AG10803 (cell line): ENCODE data around the gene BAD.

ENCODE experiments used
- DNase-seq: peaks from one replicate; pipeline ENCODE4 v3.0.0; 2010; ENCODE audit warnings: low read depth
- H3K4me3 ChIP-seq: 2 replicates; pipeline ENCODE4 v1.5.1; 2011; ENCODE audit warnings: mild to moderate bottlenecking, low read length, control low read depth
- TF ChIP-seq, protein P1 (sequence below): conservative IDR thresholded peaks from 2 replicates; pipeline ENCODE4 v1.5.1; 2011; ENCODE audit warnings: mild to moderate bottlenecking, low read length, control low read depth, inconsistent platforms

BAD gene

DNA sequence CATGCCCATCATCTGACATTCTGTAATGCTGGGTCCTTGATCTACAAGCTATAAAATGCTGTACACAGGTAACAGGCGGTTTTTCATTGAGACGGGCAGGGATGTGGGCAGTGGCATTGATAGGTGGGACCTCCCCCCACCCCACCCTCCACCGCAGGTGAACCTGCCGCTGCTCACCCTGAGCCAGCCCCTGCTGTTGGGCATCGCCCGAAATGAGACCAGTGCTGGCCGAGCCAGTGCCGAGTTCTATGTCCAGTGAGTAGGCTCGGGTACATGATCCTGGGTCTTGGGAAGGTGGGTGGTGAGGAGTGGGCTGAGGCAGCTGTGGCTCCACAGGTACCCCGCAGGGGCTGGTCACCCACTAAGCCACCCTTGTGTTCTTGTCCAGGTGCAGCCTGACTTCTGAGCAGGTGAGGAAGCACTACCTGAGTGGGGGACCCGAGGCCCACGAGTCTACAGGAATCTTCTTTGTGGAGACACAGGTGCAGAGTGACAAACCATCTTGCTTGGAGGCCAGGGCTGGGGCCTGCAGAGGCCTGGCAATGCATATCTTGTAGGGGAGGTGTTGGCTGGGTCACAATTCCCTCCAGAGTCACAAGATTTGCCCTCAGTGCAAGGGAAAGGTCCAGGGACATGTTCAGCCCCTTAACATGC is 55.2 kb downstream of the BAD start:
- TF ChIP-seq, protein P1, sequence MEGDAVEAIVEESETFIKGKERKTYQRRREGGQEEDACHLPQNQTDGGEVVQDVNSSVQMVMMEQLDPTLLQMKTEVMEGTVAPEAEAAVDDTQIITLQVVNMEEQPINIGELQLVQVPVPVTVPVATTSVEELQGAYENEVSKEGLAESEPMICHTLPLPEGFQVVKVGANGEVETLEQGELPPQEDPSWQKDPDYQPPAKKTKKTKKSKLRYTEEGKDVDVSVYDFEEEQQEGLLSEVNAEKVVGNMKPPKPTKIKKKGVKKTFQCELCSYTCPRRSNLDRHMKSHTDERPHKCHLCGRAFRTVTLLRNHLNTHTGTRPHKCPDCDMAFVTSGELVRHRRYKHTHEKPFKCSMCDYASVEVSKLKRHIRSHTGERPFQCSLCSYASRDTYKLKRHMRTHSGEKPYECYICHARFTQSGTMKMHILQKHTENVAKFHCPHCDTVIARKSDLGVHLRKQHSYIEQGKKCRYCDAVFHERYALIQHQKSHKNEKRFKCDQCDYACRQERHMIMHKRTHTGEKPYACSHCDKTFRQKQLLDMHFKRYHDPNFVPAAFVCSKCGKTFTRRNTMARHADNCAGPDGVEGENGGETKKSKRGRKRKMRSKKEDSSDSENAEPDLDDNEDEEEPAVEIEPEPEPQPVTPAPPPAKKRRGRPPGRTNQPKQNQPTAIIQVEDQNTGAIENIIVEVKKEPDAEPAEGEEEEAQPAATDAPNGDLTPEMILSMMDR, result no peak
- H3K4me3 ChIP-seq, result no peak overlapping the region
- no peak for DNase-seq

DNA sequence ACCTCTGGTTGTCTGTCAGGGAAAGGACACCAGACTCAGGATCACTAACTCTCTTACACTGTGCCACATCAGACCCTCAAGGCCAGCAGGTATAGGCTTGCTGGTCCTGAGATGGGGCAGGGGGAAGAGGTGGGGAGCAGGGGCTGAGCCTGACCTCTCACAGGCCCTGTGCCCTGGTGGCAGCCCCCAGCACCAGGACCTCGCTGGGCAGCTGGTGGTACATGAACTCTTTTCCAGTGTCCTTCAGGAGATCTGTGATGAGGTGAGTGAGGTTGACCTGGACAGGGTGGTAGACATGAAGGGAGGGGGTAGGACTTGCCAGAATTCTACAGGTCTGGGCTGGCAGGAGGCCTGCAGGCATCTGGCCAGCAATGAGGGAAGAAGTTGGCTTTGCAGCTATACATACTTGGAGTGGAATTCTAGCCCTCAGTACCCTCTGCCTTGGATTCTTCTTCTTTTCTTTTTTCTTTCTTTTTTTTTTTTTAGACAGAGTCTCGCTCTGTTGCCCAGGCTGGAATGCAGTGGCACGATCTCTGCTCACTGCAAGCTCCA is 57.0 kb downstream of the BAD start:
- no peak for DNase-seq
- TF ChIP-seq, protein P1, result no peak
- H3K4me3 ChIP-seq, result peak overlapping the region; percentile 89

DNA sequence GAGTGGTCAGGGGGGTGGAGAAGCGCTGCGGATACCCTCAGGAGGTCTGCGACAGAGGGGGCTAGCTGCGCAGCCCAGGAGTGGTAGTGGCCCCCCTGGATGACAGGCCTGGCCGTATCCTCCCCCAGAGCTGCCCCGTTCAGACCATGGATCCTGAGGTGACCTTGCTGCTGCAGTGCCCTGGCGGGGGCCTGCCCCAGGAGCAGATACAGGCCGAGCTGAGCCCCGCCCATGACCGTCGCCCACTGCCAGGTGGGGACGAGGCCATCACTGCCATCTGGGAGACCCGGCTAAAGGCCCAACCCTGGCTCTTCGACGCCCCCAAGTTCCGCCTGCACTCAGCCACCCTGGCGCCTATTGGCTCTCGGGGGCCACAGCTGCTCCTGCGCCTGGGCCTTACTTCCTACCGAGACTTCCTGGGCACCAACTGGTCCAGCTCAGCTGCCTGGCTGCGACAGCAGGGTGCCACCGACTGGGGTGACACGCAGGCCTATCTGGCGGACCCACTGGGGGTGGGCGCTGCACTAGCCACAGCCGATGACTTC is 57.9 kb downstream of the BAD start:
- no peak for DNase-seq
- peak overlapping the region; percentile 89 for H3K4me3 ChIP-seq
- TF ChIP-seq, protein P1, result no peak

DNA sequence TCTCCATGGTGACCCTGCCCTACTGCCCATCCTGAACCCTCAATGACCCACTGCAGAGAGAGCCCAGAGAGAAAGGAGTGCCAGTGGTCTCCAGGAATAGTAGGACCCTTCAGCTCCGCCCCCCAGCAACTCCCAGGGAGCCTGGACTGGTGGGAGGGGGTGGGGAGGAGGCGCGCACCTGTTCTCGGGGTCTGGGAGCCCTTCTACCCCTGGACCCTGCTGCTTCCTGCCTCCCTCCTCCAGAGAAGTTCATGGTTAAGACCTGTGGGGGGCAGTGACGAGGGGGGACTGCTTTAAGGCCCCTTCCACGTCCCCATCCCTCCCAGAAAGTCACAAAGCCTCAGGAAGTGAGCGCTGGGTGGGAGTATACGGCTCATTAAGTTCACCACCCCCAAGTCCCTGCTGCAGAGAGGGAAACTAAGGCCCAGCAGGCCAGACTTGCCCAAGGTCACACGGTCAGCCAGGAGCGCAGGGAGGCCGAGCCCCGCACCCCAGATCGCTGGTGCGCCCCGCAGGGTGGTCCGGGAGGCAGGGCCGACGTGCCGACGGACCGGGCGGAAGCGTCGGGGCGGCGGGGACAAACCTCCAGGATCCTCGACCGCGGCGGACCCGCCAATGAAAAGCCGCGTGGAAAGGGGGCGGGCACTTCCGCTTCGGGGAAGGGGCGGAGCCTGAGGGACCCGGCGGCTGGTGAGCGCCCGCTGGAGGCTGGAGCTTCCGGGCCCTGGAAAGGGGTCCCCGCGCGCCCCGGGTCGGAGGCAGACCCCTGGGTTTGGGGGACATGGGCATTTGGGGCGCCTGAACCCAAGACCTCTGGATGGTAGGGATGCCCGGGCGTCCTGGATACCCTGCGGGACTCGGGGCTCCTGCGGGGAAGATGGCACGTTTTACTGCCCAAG is 58.6 kb downstream of the BAD start, which contains the start of the genes NUDT22 and TRPT1:
TSS of gene NUDT22 (plus strand) at position 667 of the 899 bp plus-strand sequence. CDS start 379 bp downstream, outside the sequence.
TSS of gene TRPT1 (minus strand) at position 579 of the 899 bp plus-strand sequence. CDS start at position 253, 326 bp downstream.
- peak within 1 kb of the TSS; percentile 89 for H3K4me3 ChIP-seq
- TF ChIP-seq, protein P1, result peak; percentile 28
- DNase-seq, result peak; percentile 65

DNA sequence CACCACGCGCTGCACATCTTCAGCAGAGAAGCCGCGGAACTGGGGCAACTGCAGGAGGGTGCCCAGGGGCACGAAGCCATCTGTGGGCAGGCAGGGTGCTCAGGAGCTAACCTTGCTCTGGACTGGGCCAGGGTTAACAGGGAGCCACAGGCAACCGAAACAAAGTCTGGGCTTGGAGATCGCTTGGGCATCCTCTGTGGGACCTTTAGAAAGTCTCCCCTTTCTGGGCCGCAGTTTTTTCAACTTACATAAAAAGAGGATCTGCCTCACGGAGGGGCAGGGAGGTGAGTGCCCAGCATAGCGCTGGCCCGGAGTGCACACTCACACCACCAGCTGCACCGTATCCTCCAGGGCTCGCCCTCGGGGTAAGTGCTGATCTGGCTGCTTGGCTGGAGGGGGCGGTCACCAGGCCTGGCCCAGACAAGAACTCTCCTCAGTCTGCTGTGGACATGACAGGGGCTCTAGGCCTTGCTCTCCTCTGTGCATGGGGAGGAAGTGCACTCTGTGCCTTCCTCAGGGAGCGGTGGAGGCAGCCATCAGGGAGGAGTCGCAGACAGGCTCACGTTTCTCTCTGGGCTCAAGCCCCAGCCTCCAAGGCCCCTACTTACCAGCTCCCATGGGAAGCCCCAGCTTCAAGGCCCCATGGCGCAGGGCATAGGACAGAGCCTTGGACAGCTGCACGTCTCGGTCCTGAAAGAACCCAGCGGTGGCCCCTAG is 59.4 kb downstream of the BAD start:
- no peak for DNase-seq
- H3K4me3 ChIP-seq, result peak overlapping the region; percentile 89

More for the DNA sequence above, 59.4 kb downstream of the BAD start:
- TF ChIP-seq, protein P1, result no peak
